ENCODE measurements around the gene CAMTA1. TPM values are rescaled to one million over a fixed set of nuclear protein-coding genes. Genes with fewer than 3 reads are reported as not detected.

The CAMTA1 gene
- total RNA-seq, 1 experiment from 2014 or later, result 50.3 TPM

- BruUV-seq (replicated peaks), result no TSS peak
- CTCF ChIA-PET, result interaction anchor here (1.6 kb wide), 1 partner anchor 174 kb away, joined by 6 read pairs; no protein-coding TSS in a partner anchor
- no peak for TF ChIP-seq CTCF (IDR thresholded peaks at IDR 0.05; ENCODE audit: unreplicated experiment)
- Mint-ChIP-seq H3K9me3 (ENCODE audit: low read depth, unreplicated experiment) (no peaks in the 10 kb centered on the region), H3K4me1 (ENCODE audit: low read depth, unreplicated experiment) (no peaks in the 10 kb centered on the region), H3K27me3 (ENCODE audit: unreplicated experiment) (peaks cover 59% of the 10 kb centered on the region), H3K4me3 (ENCODE audit: low read depth, unreplicated experiment) (no peak overlapping the region), H3K27ac (ENCODE audit: unreplicated experiment) (no peak overlapping the region), H3K36me3 (ENCODE audit: insufficient read depth, unreplicated experiment) (no peaks in the 10 kb centered on the region)
- intact Hi-C loops (cut with micrococcal nuclease; ENCODE audit: unreplicated experiment), result loop anchor here (2.0 to 5.0 kb wide), 3 partner anchors 165 to 603 kb away; no protein-coding TSS in a partner anchor
- no peak for DNase-seq
Observed at GRCh38 chr1:7043719-7044535, 258.7 kb downstream of the CAMTA1 start.

- no peak overlapping the region for H3K27ac Mint-ChIP-seq (ENCODE audit: unreplicated experiment)
- BruUV-seq (replicated peaks), result no TSS peak
- no peaks in the 10 kb centered on the region for H3K4me1 Mint-ChIP-seq (ENCODE audit: low read depth, unreplicated experiment)
- intact Hi-C loops (cut with micrococcal nuclease; ENCODE audit: unreplicated experiment), result no loop called here
- TF ChIP-seq CTCF (IDR thresholded peaks at IDR 0.05; ENCODE audit: unreplicated experiment), result no peak
- no peak for DNase-seq
- no peaks in the 10 kb centered on the region for H3K36me3 Mint-ChIP-seq (ENCODE audit: insufficient read depth, unreplicated experiment)
- no peak overlapping the region for H3K4me3 Mint-ChIP-seq (ENCODE audit: low read depth, unreplicated experiment)
- H3K27me3 Mint-ChIP-seq (ENCODE audit: unreplicated experiment), result peaks cover 79% of the 10 kb centered on the region
- H3K9me3 Mint-ChIP-seq (ENCODE audit: low read depth, unreplicated experiment), result no peaks in the 10 kb centered on the region
- CTCF ChIA-PET, result interaction anchor here (0.5 kb wide), 1 partner anchor 16 kb away, joined by 8 read pairs; no protein-coding TSS in a partner anchor
Observed at GRCh38 chr1:7045897-7046296, 260.6 kb downstream of the CAMTA1 start.

GRCh38 chr1:7046314-7046713 lies 261.1 kb downstream of the CAMTA1 start:
- Mint-ChIP-seq H3K4me1 (ENCODE audit: low read depth, unreplicated experiment) (no peaks in the 10 kb centered on the region), H3K27ac (ENCODE audit: unreplicated experiment) (no peak overlapping the region), H3K9me3 (ENCODE audit: low read depth, unreplicated experiment) (no peaks in the 10 kb centered on the region), H3K27me3 (ENCODE audit: unreplicated experiment) (peaks cover 83% of the 10 kb centered on the region), H3K4me3 (ENCODE audit: low read depth, unreplicated experiment) (no peak overlapping the region), H3K36me3 (ENCODE audit: insufficient read depth, unreplicated experiment) (no peaks in the 10 kb centered on the region)
- no TSS peak for BruUV-seq (replicated peaks)
- CTCF ChIA-PET, result no interaction called here
- TF ChIP-seq CTCF (IDR thresholded peaks at IDR 0.05; ENCODE audit: unreplicated experiment), result no peak
- intact Hi-C loops (cut with micrococcal nuclease; ENCODE audit: unreplicated experiment), result no loop called here
- DNase-seq, result peak; percentile 34

- intact Hi-C loops (cut with micrococcal nuclease; ENCODE audit: unreplicated experiment), result no loop called here
- BruUV-seq (replicated peaks), result no TSS peak
- H3K27me3 Mint-ChIP-seq (ENCODE audit: unreplicated experiment), result peaks cover 89% of the 10 kb centered on the region
- no peaks in the 10 kb centered on the region for H3K4me1 Mint-ChIP-seq (ENCODE audit: low read depth, unreplicated experiment)
- no peaks in the 10 kb centered on the region for H3K36me3 Mint-ChIP-seq (ENCODE audit: insufficient read depth, unreplicated experiment)
- no peak for DNase-seq
- CTCF ChIA-PET, result no interaction called here
- no peak overlapping the region for H3K27ac Mint-ChIP-seq (ENCODE audit: unreplicated experiment)
- no peak overlapping the region for H3K4me3 Mint-ChIP-seq (ENCODE audit: low read depth, unreplicated experiment)
- no peak for TF ChIP-seq CTCF (IDR thresholded peaks at IDR 0.05; ENCODE audit: unreplicated experiment)
- no peaks in the 10 kb centered on the region for H3K9me3 Mint-ChIP-seq (ENCODE audit: low read depth, unreplicated experiment)
Observed at GRCh38 chr1:7046891-7047290, 261.6 kb downstream of the CAMTA1 start.
